NCI-H2107 treated with DMSO at 0.1 percent for 48 hours (cell line): ENCODE measurements around the gene KLRK1.
"Not testable (repeated sequence)": the region's sequence is repeated elsewhere in the genome, so short reads cannot be mapped to it uniquely, and the experiment has no call there.

ENCODE experiments used
- DNase-seq: peaks from one replicate; lab custom pipeline; 2025; ENCODE audit not compliant: unreplicated experiment; lab: John Stamatoyannopoulos, UW

KLRK1 gene

DNA sequence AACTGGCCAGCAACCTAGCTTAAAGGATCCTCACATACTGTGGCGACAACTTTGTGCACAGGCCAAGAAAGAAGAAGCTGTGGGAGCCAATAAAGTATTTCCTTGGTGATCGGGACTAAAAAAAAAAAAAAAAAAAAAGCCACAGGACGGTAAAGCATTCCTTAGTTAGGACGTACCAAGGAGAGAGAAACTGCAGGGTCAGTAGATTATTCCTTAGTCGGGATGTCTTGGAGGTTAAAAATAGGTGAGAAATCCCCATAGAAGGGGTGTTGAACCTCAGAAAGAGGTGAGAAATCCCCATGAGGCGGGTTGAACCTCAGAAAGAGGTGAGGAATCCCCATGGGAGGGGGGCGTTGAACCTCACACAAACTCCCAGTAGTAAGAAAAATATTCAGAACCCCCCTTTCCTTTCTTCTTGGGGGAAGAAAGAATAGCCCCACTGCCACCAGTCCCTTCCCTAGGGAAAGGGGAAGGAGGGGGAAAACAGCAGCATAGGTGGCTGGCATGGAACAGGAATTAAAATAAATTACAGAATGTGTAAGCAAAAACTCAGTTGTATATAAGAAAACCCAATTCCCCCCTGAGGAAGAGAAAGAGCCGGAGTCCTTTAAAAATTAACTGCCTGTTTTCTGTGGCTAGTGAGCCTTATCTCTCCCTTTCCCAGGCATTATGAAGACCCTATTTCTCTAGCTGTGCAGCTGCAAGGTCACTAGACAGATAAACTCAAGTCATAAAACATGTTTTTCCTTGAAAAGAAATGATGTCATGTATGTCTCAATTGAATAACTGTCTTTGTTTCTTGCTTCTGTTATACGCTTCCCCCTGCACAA, 26.8 kb downstream of the KLRK1 start:
- DNase-seq = peak; percentile 58

DNA sequence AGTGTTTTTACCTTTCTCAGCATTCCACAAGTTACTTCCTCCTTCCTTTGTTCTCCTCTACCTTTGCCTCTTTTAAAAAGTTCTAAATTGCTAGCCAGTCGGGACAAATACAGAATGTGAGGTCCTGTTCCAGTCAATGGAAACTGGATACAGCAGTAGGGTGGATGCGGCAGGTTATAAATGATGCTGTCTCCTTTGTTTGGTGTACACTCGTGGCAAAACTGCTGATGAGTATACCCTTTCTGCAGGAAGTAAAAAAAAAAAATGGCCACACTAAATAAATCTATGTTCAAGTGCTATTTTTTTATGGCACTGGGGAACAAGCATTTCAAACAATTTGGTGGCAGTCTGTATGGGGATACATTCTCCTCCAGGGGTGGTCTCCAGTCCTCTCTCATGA, 27.5 kb downstream of the KLRK1 start:
- peak; percentile 44 for DNase-seq

DNA sequence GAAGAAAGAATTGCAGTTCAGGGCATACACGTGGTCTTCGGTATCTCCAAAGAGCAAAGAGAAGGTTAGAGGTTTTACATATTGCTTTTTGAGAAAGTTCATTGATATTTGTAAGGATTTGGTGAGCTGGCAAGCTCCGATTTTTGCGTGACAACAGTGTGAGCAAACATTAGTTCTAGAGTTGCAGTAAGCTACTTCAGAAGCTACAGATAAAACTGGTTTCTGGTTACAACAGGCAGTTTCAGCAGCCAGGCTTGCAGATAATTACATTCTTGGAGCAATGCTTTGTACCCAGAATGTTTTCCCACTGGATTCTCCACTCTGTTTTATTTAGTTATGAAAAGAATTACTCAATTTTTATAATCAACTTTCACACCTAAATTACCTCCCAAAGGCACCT, 28.2 kb downstream of the KLRK1 start:
- DNase-seq = peak; percentile 73

DNA sequence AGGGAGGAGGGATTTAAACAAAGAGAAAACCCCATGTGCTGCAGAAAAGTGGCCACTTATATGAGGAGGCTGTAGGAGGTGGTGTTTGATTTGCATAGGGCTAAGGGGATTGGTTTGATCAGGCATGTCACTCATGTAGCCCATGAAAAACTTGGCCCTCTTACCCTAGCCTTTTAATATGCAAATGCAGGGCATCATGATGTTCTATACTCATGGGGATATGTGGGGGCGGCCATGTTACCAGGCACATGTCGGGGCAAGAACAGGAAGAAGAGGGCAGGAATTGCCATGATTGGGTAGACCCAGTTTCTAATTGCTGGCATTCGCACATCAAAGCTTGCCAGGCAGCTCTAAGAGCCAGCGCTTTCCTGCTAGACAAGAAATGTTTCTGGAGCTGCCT, 28.8 kb downstream of the KLRK1 start:
- DNase-seq = peak; percentile 95

- DNase-seq = no peak
Measured at GRCh38 chr12:10358969-10359368, 30.9 kb downstream of the KLRK1 start.

- DNase-seq = no peak
Measured at GRCh38 chr12:10358131-10358530, 31.7 kb downstream of the KLRK1 start.

DNA sequence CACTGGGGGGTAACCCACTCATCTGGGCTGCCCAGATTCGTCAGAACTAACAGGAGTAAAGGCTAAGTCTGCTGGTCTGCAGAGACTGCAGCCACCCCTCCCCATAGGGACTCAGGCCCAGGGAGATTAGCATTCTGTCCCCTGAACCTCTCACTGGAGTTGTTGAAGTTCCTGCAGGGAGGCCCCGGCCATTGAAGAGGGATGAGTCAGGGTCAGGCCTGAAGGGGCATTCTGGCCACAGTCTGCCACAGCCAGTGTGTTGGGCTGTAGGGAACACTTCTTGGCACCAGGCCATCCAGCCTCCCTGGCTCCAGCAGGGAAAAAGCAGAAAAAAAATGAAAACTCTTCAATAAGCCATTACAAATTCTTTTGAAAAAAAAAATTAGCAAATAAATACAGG, 35.3 kb downstream of the KLRK1 start:
- DNase-seq = no peak

DNA sequence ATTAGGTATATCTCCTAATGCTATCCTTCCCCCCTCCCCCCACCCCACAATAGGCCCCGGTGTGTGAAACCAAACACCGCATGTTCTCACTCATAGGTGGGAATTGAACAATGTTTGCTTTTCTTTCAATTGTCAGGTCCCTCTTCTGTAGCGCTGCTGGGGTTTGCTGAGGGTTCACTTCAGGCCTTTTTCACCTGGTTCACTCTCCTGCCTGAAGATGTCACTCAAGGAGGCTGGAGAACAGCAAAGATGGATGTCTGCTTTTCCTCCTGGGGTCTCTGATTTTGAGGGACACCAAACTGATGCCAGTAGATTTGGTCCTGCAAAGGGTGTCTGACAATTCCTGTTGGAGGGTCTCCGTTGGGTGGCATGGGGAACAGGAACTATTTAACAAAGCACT, 35.8 kb downstream of the KLRK1 start:
- DNase-seq = peak; percentile 25

GRCh38 chr12:10351457-10351856, 38.4 kb downstream of the KLRK1 start:
- not testable (repeated sequence) for DNase-seq

GRCh38 chr12:10341892-10342509, 47.8 kb downstream of the KLRK1 start:
- DNase-seq = no peak

- DNase-seq = not testable (repeated sequence)
Measured at GRCh38 chr12:10340946-10341345, 48.9 kb downstream of the KLRK1 start.

GRCh38 chr12:10339053-10339840, 50.6 kb downstream of the KLRK1 start:
- no peak for DNase-seq

DNA sequence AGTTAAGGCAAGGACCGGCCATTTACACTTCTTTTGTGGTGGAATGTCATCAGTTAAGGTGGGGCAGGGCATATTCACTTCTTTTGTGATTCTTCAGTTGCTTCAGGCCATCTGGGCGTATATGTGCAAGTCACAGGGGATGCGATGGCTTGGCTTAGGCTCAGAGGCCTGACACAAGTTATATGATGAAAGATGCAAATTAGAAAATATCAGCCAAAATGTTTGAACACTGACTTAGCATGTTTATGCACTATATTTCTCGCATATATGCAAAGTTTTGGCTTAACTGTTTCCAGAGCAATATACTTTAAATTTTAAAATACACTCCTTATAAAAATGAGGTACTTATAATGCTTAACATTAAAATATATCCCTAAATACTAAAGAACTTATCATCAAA, 51.4 kb downstream of the KLRK1 start:
- DNase-seq = not testable (repeated sequence)

DNA sequence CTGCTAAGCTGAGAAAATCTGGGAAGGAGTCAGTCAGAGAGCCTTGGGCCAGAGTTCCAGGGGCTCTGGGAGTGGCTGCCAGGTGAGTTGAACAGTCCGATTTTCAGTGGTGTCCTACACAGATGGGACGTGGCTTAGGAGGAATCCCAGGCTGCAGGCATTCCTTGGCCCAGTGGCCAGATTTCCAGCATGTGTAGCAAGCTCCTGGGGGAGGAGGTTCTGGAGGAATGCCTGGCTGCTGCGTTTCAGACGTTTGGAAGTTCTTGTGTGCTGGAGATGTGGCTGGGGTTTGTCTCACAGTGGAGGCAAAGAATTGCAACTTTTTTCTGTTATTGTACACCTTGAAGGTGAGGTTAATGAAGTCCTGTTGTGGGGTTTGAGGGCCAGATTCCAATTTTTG, 53.6 kb downstream of the KLRK1 start:
- not testable (repeated sequence) for DNase-seq

GRCh38 chr12:10331642-10332239, 58.1 kb downstream of the KLRK1 start:
- DNase-seq = peak; percentile 70

GRCh38 chr12:10328691-10329090, 61.1 kb downstream of the KLRK1 start:
- DNase-seq = not testable (repeated sequence)
